Right renal cortex interstitium (tissue), 3 donors: ENCODE results near the gene PCDHB9. TPM values are rescaled to one million over a fixed set of nuclear protein-coding genes. Genes with fewer than 3 reads are reported as not detected.
"Not testable (repeated sequence)": the region's sequence is repeated elsewhere in the genome, so short reads cannot be mapped to it uniquely, and the experiment has no call there.

Experiments used
- DNase-seq, 3 donors: peaks; one replicate each; pipeline ENCODE4 v3.0.0-alpha.2; 2013; ENCODE audit warnings: low read depth in 3 of 3, low spot score in 2 of 3
- polyA plus RNA-seq, 3 donors: library from polyadenylated mRNA; unstranded; fragments of 120-200 nt; gene quantifications; one replicate each; pipeline ENCODE4 v1.2.1, GENCODE V29; 2013; ENCODE audit not compliant: insufficient read length in 3 of 3

Gene PCDHB9
- polyA plus RNA-seq, 3 donors: 4.3 to 5.0 (median 4.9) TPM

- DNase-seq: no peak
Measured at GRCh38 chr5:141234109-141234667, 47.2 kb downstream of the PCDHB9 start.

DNA sequence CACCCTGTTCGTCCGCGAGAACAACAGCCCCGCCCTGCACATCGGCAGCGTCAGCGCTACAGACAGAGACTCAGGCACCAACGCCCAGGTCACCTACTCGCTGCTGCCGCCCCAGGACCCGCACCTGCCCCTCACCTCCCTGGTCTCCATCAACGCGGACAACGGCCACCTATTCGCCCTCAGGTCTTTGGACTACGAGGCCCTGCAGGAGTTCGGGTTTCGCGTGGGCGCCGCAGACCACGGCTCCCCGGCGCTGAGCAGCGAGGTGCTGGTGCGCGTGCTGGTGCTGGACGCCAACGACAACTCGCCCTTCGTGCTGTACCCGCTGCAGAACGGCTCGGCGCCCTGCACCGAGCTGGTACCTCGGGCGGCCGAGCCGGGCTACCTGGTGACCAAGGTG lies 49.0 kb downstream of the PCDHB9 start:
- not testable (repeated sequence) for DNase-seq

DNA sequence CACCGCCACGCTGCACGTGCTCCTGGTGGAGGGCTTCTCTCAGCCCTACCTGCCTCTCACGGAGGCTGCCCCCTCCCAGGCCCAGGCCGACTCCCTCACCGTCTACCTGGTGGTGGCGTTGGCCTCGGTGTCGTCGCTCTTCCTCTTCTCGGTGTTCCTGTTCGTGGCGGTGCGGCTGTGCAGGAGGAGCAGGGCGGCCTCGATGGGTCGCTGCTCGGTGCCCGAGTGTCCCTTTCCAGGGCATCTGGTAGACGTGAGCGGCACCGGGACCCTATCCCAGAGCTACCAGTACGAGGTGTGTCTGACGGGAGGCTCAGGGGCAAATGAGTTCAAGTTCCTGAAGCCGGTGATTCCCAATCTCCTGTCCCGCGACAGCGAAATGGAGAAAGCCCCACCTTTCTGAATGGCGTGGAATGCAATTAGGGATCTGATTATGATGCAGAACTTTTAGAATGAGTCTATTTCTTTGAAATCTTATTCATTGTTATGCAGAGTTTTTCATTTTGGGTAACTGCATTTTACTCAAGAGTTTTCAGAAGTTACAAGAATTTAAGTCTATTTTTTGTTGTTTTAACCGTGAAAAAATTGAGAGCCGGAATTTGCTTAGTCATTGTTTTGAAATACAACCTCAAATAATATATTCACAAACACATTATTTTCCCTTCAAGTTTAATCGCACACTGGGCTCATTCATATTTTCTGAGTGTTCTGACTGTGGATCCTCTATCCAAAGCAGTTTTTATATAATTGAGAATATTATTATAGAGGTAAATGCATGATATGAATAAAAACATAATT lies 49.8 kb downstream of the PCDHB9 start:
- no peak for DNase-seq

Other genes starting within 250 kb of the PCDHB9 start
- under 1 TPM; 0.36 to 0.65 (median 0.61) TPM for gene PCDHAC2, start 220.7 kb upstream of the PCDHB9 start, polyA plus RNA-seq
- gene PCDHB1, start 135.8 kb upstream of the PCDHB9 start, polyA plus RNA-seq: under 1 TPM; 0.06 to 0.08 (median 0.08) TPM
- gene PCDHB2, start 92.5 kb upstream of the PCDHB9 start, polyA plus RNA-seq: 1 to 10 TPM; 3.8 to 7.9 (median 6.0) TPM
- gene PCDHB3, start 86.7 kb upstream of the PCDHB9 start, polyA plus RNA-seq: 1 to 10 TPM; 2.6 to 4.0 (median 3.4) TPM
- 1 to 10 TPM; 1.8 to 2.9 (median 1.9) TPM for gene PCDHB4, start 65.3 kb upstream of the PCDHB9 start, polyA plus RNA-seq
- gene PCDHB5, start 52.0 kb upstream of the PCDHB9 start, polyA plus RNA-seq: 1 to 10 TPM; 6.6 to 8.5 (median 8.1) TPM
- 1 to 10 TPM; 2.2 to 3.8 (median 3.2) TPM for gene PCDHB6, start 37.1 kb upstream of the PCDHB9 start, polyA plus RNA-seq
- 1 to 10 TPM; 4.7 to 5.5 (median 5.3) TPM for gene PCDHB7, start 14.5 kb upstream of the PCDHB9 start, polyA plus RNA-seq
- 1 to 10 TPM; 1.5 to 4.2 (median 3.2) TPM for gene PCDHB8, start 9.4 kb upstream of the PCDHB9 start, polyA plus RNA-seq
- 1 to 10 TPM; 3.6 to 7.2 (median 5.0) TPM for gene PCDHB16, start 4.8 kb upstream of the PCDHB9 start, polyA plus RNA-seq
- gene PCDHB10, start 5.2 kb downstream of the PCDHB9 start, polyA plus RNA-seq: 1 to 10 TPM; 5.6 to 9.2 (median 7.9) TPM
- 1 to 10 TPM; 4.3 to 6.0 (median 5.6) TPM for gene PCDHB11, start 12.5 kb downstream of the PCDHB9 start, polyA plus RNA-seq
- gene PCDHB12, start 21.6 kb downstream of the PCDHB9 start, polyA plus RNA-seq: 1 to 10 TPM; 4.7 to 5.8 (median 4.8) TPM
- 1 to 10 TPM; 5.4 to 6.3 (median 5.6) TPM for gene PCDHB13, start 26.8 kb downstream of the PCDHB9 start, polyA plus RNA-seq
- 10 to 100 TPM in 1 of 3 donors, 1 to 10 TPM in 2; 7.2 to 10.5 (median 8.5) TPM for gene PCDHB14, start 36.2 kb downstream of the PCDHB9 start, polyA plus RNA-seq
- 10 to 100 TPM; 11.3 to 17.3 (median 15.4) TPM for gene PCDHB15, start 58.2 kb downstream of the PCDHB9 start, polyA plus RNA-seq
- gene SLC25A2, start 116.9 kb downstream of the PCDHB9 start, polyA plus RNA-seq: not detected
- 100 to 1,000 TPM; 178 to 194 (median 190) TPM for gene TAF7, start 133.6 kb downstream of the PCDHB9 start, polyA plus RNA-seq
- gene PCDHGA1, start 143.4 kb downstream of the PCDHB9 start, polyA plus RNA-seq: 1 to 10 TPM in 1 of 3 donors, under 1 TPM in 2; 0.78 to 1.2 (median 0.92) TPM
- 1 to 10 TPM; 6.0 to 7.0 (median 6.8) TPM for gene PCDHGA2, start 151.6 kb downstream of the PCDHB9 start, polyA plus RNA-seq
- 1 to 10 TPM; 2.4 to 4.3 (median 3.1) TPM for gene PCDHGA3, start 156.7 kb downstream of the PCDHB9 start, polyA plus RNA-seq
- 1 to 10 TPM; 1.3 to 2.1 (median 1.9) TPM for gene PCDHGB1, start 162.9 kb downstream of the PCDHB9 start, polyA plus RNA-seq
- 1 to 10 TPM; 2.2 to 3.2 (median 2.2) TPM for gene PCDHGA4, start 167.9 kb downstream of the PCDHB9 start, polyA plus RNA-seq
- gene PCDHGB2, start 172.8 kb downstream of the PCDHB9 start, polyA plus RNA-seq: 1 to 10 TPM; 3.2 to 3.9 (median 3.9) TPM
- gene PCDHGA5, start 177.0 kb downstream of the PCDHB9 start, polyA plus RNA-seq: 1 to 10 TPM; 2.2 to 2.8 (median 2.4) TPM
- 1 to 10 TPM; 1.4 to 2.6 (median 1.7) TPM for gene PCDHGB3, start 183.1 kb downstream of the PCDHB9 start, polyA plus RNA-seq
- 1 to 10 TPM; 4.2 to 7.8 (median 5.8) TPM for gene PCDHGA6, start 186.7 kb downstream of the PCDHB9 start, polyA plus RNA-seq
- 1 to 10 TPM; 1.6 to 2.3 (median 2.2) TPM for gene PCDHGA7, start 195.6 kb downstream of the PCDHB9 start, polyA plus RNA-seq
- 1 to 10 TPM; 5.3 to 6.0 (median 5.5) TPM for gene PCDHGB4, start 200.5 kb downstream of the PCDHB9 start, polyA plus RNA-seq
- gene PCDHGA8, start 205.5 kb downstream of the PCDHB9 start, polyA plus RNA-seq: under 1 TPM; 0.29 to 0.40 (median 0.30) TPM
- gene PCDHGB5, start 210.8 kb downstream of the PCDHB9 start, polyA plus RNA-seq: 1 to 10 TPM; 7.8 to 9.7 (median 8.3) TPM
- gene PCDHGA9, start 215.6 kb downstream of the PCDHB9 start, polyA plus RNA-seq: 1 to 10 TPM; 4.9 to 6.0 (median 5.3) TPM
- gene PCDHGB6, start 220.9 kb downstream of the PCDHB9 start, polyA plus RNA-seq: 1 to 10 TPM; 6.6 to 8.2 (median 6.8) TPM
- 1 to 10 TPM; 3.1 to 3.5 (median 3.2) TPM for gene PCDHGA10, start 225.8 kb downstream of the PCDHB9 start, polyA plus RNA-seq
- gene PCDHGB7, start 230.5 kb downstream of the PCDHB9 start, polyA plus RNA-seq: 10 to 100 TPM; 12.4 to 16.9 (median 14.0) TPM
- 1 to 10 TPM; 4.4 to 4.7 (median 4.7) TPM for gene PCDHGA11, start 233.9 kb downstream of the PCDHB9 start, polyA plus RNA-seq
- 1 to 10 TPM in 2 of 3 donors, under 1 TPM in 1; 0.94 to 1.4 (median 1.3) TPM for gene PCDHGA12, start 243.3 kb downstream of the PCDHB9 start, polyA plus RNA-seq